Hematopoietic multipotent progenitor cell treated with erythropoietin and hydrocortisone succinate and interleukin-3 and kit ligand, for 15 days (in vitro differentiated cells): ENCODE data around the gene SHD.

Experiments
- DNase-seq: peaks from one replicate; pipeline ENCODE4 v3.0.0-alpha.2; 2015; ENCODE audit warnings: low spot score

Gene SHD

GRCh38 chr19:4298810-4299550 is 19.9 kb downstream of the SHD start:
- no peak for DNase-seq

- no peak for DNase-seq
Observed at GRCh38 chr19:4300589-4300988, 21.5 kb downstream of the SHD start.

GRCh38 chr19:4301590-4302242 is 22.6 kb downstream of the SHD start:
- no peak for DNase-seq

DNA sequence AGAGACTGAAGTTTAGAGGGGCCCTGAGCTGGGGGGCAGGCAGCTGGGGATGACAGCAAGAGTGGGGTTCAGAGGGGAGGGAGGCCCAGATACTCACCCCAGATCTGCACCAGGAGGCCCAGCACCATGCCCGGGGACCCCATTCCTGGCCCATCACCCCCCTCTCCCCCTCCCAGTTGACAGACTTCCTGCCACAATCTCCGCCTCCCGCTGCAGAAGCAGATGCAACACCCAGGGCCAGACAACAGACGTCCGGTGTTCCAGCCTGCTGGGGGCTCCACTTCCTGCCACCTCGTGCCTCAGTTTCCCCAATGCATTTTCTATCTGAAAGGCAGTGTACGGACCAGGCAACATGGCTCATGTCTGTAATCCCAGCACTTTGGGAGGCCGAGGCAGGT is 23.2 kb downstream of the SHD start, which contains the start of gene TMIGD2:
Gene TMIGD2 (minus strand): TSS at position 147 of the 398 bp plus-strand sequence. CDS start 4 bp downstream, at position 143.
- no peak for DNase-seq

DNA sequence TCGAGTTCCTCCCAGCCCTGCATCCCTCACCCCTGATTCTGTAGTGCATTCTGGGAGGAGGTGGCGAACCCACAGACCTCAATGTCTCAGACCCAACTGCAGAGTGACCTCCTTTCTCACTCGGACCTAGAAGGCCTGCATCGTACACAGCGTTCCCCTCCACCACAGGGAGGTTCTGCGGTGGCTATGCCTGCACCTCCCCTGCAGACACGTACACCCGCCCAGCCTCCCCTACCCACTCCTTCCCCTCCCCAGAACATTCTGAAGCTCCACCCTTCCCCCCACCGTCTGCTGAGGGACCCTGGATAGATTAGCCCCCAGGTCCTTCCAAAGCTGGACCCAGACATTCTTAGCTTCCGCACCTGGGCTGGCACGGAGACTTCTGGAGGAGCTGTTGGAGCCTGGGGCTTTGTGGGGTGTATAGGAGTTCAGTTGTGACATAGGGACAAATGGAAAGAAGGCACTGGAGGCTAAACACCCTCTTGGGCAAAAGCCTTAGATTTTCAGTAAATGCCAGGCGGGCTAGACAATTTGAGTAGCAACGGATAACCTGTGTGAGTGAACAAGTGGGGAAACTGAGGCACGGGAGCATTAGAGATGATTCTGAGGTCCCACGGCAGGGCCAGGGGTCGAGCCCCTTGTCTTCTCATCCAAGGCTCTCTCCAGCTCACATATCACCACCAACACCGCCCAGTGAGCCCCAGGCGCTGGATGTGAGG is 24.9 kb downstream of the SHD start:
- no peak for DNase-seq

- no peak for DNase-seq
Observed at GRCh38 chr19:4304538-4305256, 25.6 kb downstream of the SHD start, which contains the start of gene FSD1. Gene FSD1, plus strand, starts transcription at chr19:4304598. Its CDS starts 149 bp downstream, at chr19:4304747.

- no peak for DNase-seq
Observed at GRCh38 chr19:4305257-4305612, 26.2 kb downstream of the SHD start.

DNA sequence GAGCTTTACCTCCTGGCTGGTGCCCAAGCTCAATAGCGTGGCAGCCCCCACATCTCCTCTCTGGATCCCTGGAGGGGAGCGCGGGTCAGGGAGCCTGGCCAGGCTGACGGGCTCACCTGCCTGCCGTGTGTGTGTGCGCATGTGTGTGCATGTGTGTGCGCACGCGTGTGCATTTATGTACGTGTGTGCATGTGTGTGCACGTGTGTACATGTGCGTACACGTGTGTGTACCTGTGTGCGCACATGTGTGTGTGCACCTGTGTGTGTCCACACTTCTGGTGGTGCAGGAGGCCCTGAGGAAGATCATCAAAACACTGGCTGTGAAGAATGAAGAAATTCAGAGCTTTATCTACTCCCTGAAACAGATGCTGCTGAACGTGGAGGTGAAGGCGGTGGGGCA is 26.6 kb downstream of the SHD start:
- DNase-seq = no peak

GRCh38 chr19:4310247-4311121 is 31.4 kb downstream of the SHD start:
- DNase-seq = peak; percentile 9

DNA sequence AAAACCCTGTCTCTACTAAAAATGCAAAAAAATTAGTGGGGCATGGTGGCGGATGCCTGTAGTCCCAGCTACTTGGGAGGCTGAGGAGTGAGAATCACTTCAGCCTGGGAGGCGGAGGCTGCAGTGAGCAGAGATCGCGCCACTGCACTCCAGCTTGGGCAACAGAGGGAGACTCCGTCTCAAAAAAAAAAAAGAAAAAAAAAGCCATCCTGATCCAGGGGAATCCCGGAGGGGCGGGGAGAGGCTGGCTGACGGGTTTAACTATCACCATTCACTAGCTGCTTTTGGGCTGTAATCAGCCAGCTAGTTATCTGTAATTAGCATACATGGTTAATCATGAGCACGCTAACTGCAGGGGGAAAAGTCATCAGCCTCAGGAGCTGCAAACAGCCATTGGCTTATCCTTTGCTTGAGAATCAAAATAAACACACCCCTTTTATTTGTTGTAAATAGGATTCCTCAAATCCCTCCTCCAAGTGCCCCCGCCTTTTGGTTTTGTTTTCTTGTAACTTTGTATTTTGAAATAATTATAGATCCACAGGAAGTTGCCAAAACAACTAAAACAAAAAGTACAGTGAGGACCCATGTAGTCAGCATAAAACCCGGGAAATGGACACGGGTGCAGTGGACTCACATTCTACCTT is 34.9 kb downstream of the SHD start:
- no peak for DNase-seq

DNA sequence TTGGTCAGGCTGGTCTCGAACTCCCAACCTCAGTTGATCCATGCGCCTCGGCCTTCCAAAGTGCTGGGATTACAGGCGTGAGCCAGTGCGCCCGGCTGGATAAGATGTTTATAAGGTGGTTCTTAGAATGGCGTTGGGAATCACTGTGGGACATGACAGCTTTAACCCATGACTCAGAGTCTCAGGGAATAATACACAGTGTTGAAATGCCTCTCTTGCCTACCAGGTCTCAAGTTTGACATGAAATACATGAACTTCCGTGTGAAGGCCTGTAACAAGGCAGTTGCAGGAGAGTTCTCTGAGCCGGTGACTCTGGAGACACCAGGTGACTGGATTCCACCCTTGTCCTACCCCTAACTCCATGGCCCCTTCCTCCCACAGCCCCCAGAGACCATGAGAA is 37.9 kb downstream of the SHD start:
- no peak for DNase-seq

- DNase-seq = no peak
Observed at GRCh38 chr19:4318460-4318859, 39.4 kb downstream of the SHD start.

DNA sequence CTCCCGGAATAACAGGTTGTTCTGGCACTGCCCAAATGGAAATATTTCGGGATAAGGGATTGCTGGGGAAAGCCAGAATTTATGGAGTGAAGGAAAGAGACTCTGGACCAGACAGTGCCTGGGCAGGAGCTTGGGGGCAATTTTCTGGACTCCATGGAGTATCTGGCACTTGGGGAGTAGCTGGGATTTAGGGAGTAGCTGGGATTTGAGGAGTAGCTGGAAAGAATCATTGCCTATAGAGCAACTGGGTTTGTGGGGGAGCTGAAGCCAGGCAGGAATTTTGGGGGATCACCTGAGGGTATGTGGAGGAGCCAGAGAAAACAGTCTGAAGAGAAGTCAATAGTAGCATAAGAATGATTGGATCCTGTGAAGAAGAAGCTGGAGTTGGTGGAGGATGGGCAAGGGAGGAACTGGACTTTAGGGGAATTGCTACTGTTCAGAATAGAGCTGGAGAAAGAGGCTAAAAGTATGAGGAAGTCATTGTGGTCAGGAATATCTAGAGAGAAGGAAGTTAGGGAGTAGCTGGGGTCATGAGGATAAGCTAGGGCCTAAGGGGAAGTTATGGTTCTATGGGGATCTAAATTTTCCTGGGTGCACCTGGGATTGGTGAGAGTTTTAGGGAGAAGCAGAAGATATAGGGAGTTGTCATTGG is 40.1 kb downstream of the SHD start:
- DNase-seq = no peak

DNA sequence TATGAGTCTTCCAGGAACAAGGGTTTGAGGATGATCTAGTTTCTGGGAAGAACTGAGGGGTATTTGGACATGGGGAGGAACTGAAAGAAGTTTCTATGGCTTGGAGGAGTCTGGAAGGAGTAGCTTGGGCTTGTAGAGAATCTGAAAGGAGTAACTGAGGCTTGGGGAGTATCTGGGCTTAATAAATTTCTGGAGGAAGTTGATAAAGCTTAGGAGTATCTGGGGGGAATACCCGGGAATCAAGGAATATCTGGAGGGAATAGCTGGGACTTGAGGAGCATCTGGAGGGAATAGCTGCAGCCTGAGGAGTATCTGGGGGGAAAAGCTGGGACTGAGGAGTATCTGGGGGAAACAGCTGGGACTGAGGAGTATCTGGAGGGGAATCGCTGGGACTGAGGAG is 41.4 kb downstream of the SHD start:
- no peak for DNase-seq

DNA sequence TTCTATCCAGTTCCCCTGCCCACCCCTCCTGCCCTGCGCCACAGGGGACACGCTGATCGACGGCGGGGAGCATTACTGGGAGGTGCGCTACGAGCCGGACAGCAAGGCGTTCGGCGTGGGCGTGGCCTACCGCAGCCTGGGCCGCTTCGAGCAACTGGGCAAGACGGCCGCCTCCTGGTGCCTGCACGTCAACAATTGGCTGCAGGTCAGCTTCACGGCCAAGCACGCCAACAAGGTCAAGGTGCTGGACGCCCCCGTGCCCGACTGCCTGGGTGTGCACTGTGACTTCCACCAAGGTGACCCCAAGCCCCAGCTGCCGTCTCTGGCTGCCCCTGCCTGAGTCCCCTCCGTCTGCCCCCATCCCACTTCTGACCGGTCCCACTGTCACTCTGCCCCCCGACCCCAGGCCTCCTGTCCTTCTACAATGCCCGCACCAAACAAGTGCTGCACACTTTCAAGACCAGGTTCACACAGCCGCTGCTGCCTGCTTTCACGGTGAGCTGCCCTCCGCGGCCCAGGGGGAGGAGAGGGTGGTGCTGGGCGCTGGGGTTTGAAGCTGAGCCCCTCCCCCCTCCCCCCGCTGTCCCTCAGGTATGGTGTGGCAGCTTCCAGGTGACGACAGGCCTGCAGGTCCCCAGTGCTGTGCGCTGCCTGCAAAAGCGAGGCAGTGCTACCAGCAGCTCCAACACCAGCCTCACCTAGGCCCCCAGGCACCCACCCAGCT is 44.0 kb downstream of the SHD start:
- DNase-seq = no peak

DNA sequence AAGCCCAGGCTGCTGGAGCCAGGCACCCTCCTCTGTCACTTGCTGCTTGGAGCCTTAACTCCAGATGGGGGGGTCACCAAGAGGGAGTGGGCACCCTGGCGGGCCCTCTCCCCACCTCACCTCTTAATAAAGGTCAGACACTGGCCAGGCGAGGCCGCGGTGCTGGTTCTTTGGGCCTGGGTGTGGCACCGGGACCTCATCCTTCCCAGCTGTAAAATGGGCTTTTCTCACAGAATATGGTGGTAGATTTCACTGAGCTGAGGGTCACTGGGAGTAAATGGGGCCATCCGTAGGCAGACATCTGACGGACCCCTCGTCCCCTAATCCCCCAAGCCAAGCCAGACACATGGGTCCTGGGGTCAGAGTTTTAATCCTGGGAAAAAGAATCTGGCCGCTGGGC is 44.6 kb downstream of the SHD start:
- DNase-seq = no peak

- no peak for DNase-seq
Observed at GRCh38 chr19:4324228-4324627, 45.2 kb downstream of the SHD start.

- no peak for DNase-seq
Observed at GRCh38 chr19:4326215-4326836, 47.3 kb downstream of the SHD start.

DNA sequence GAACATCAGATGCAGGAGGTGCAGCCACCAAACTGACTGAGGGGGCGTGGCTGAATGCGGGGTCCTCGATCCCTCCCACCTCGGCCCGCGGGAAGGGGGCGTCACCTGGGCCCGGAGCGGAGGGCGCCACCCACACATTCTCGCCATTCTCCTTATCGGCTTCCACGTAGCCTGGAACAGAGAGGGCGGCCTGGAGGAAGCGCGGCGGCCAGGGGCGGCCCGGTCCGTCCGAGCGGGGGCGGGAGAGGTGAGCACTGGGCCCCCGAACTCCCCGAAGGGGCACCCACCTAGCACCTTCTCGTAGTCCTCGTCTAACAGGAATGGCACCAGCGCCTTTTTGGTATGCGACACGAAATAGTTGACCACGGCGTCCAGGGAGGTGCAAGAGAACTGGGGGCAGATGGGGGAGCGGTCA is 47.8 kb downstream of the SHD start:
- DNase-seq = no peak
